ENCODE measurements around the gene CACHD1. TPM values are rescaled to one million over a fixed set of nuclear protein-coding genes. Genes with fewer than 3 reads are reported as not detected.

The CACHD1 gene
- 6.5 and 6.6 TPM in 2 replicates for total RNA-seq

DNA sequence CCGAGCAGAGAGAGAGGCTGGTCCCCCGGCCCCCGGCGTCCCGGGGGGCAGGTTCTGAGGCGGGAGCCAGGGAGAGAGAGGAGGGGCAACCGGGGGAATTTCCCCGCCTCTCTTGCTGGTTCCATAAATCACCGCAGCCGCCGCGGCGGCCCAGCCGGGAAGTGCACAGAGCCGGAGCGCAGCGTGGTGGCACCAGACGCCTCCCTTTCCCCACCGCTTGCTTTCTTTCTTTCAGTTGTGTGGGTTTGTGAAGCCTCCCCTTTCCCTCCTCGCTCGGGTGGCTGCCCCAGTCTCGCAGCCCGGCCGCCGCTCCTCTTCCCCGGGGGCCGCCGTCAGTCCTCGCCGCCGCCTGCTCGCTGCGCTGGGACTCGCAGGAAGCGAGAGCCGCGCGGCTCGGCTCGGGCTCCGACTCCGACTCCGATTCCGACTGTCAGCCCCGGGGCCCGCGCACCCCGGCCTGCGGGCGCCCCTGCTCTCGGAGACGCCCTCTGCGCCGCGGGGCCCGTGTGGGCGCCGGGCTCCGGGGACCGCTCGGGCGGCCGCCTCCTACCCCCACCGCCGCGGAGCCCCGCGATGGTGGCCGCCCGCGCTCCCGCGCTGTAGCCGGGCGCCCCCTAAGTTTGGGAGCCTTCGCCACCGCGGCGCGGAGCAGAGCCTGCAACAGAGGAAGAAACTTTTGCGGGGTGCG, at the start of gene CACHD1:
CACHD1 (plus strand) TSS at position 153 of the 688 bp plus-strand sequence. CDS start 616 bp downstream, outside the sequence.

